Measurements from ENCODE around the gene SCCPDH. TPM values are rescaled to one million over a fixed set of nuclear protein-coding genes. Genes with fewer than 3 reads are reported as not detected.
"Not testable (repeated sequence)": the region's sequence is repeated elsewhere in the genome, so short reads cannot be mapped to it uniquely, and the experiment has no call there.

SCCPDH gene
- total RNA-seq, 2 experiments from 2014 or later, result 23.8 to 24.3 TPM

GRCh38 chr1:246711548-246712003 lies 12.6 kb upstream of the SCCPDH start:
- CTCF ChIA-PET, result interaction anchor here (0.6 kb wide), 1 partner anchor 96 kb away, joined by 3 read pairs; no protein-coding TSS in a partner anchor
- intact Hi-C loops (cut with micrococcal nuclease), result no loop called here
- Mint-ChIP-seq H3K4me1 (ENCODE audit: low read depth) (peaks cover 2% of the 10 kb centered on the region), H3K9me3 (peaks cover 2% of the 10 kb centered on the region), H3K27me3 (ENCODE audit: low read depth) (peaks cover 9% of the 10 kb centered on the region), H3K4me3 (no peak overlapping the region), H3K27ac (no peak overlapping the region), H3K36me3 (ENCODE audit: low read depth) (no peaks in the 10 kb centered on the region)
- DNase-seq, result no peak

- CTCF ChIA-PET; H3K27ac Mint-ChIP-seq; H3K4me1 Mint-ChIP-seq (ENCODE audit: low read depth); H3K36me3 Mint-ChIP-seq (ENCODE audit: low read depth); intact Hi-C loops (cut with micrococcal nuclease); H3K9me3 Mint-ChIP-seq; DNase-seq; H3K4me3 Mint-ChIP-seq: not testable (repeated sequence)
- peaks cover 12% of the 10 kb centered on the region for H3K27me3 Mint-ChIP-seq (ENCODE audit: low read depth)
Measured at GRCh38 chr1:246712428-246712827, 11.8 kb upstream of the SCCPDH start.

GRCh38 chr1:246719361-246719760 lies 4.8 kb upstream of the SCCPDH start:
- H3K9me3 Mint-ChIP-seq; DNase-seq; H3K27ac Mint-ChIP-seq; intact Hi-C loops (cut with micrococcal nuclease); H3K4me3 Mint-ChIP-seq; H3K4me1 Mint-ChIP-seq (ENCODE audit: low read depth); H3K27me3 Mint-ChIP-seq (ENCODE audit: low read depth); H3K36me3 Mint-ChIP-seq (ENCODE audit: low read depth); CTCF ChIA-PET: not testable (repeated sequence)

GRCh38 chr1:246720814-246721213 lies 3.4 kb upstream of the SCCPDH start:
- H3K9me3 Mint-ChIP-seq; H3K27me3 Mint-ChIP-seq (ENCODE audit: low read depth); H3K27ac Mint-ChIP-seq; CTCF ChIA-PET; H3K4me3 Mint-ChIP-seq; DNase-seq; H3K36me3 Mint-ChIP-seq (ENCODE audit: low read depth); H3K4me1 Mint-ChIP-seq (ENCODE audit: low read depth): not testable (repeated sequence)
- intact Hi-C loops (cut with micrococcal nuclease), result loop anchor here (10.0 kb wide), 1 partner anchor 766 kb away; no protein-coding TSS in a partner anchor

GRCh38 chr1:246722720-246723119 lies 1.5 kb upstream of the SCCPDH start:
- Mint-ChIP-seq H3K4me1 (ENCODE audit: low read depth) (peaks cover 10% of the 10 kb centered on the region), H3K27ac (no peak overlapping the region), H3K36me3 (ENCODE audit: low read depth) (peaks cover 11% of the 10 kb centered on the region), H3K27me3 (ENCODE audit: low read depth) (no peaks in the 10 kb centered on the region), H3K4me3 (peak overlapping the region; percentile 57), H3K9me3 (peaks cover 9% of the 10 kb centered on the region)
- CTCF ChIA-PET, result interaction anchor here (0.6 kb wide), 1 partner anchor 10 kb away, joined by 3 read pairs; no protein-coding TSS in a partner anchor
- no peak for DNase-seq
- intact Hi-C loops (cut with micrococcal nuclease), result loop anchor here (10.0 kb wide), 1 partner anchor 768 kb away; no protein-coding TSS in a partner anchor

GRCh38 chr1:246724731-246725095 lies 504 bp downstream of the SCCPDH start:
- intact Hi-C loops (cut with micrococcal nuclease), result loop anchor here (1.0 to 10.0 kb wide), 5 partner anchors 25 to 770 kb away; partner anchors contain the start of genes CNST, SMYD3 and TFB2M
- CTCF ChIA-PET, result interaction anchor here (1.0 to 1.1 kb wide), 2 partner anchors 23 to 30 kb away, joined by 3 to 4 read pairs; no protein-coding TSS in a partner anchor
- Mint-ChIP-seq H3K4me3 (peak overlapping the region; percentile 80), H3K27me3 (ENCODE audit: low read depth) (no peaks in the 10 kb centered on the region), H3K27ac (peak overlapping the region; percentile 46), H3K4me1 (ENCODE audit: low read depth) (peaks cover 10% of the 10 kb centered on the region), H3K9me3 (peaks cover 20% of the 10 kb centered on the region), H3K36me3 (ENCODE audit: low read depth) (peaks cover 28% of the 10 kb centered on the region)
- DNase-seq, result peak; percentile 11

GRCh38 chr1:246725191-246725590 lies 982 bp downstream of the SCCPDH start:
- no peaks in the 10 kb centered on the region for H3K27me3 Mint-ChIP-seq (ENCODE audit: low read depth)
- H3K27ac Mint-ChIP-seq, result peak overlapping the region; percentile 46
- intact Hi-C loops (cut with micrococcal nuclease), result loop anchor here (2.0 to 10.0 kb wide), 2 partner anchors 158 to 770 kb away; partner anchors contain the start of genes CNST and TFB2M
- CTCF ChIA-PET, result interaction anchor here (1.1 kb wide), 1 partner anchor 30 kb away, joined by 4 read pairs; no protein-coding TSS in a partner anchor
- peak overlapping the region; percentile 80 for H3K4me3 Mint-ChIP-seq
- H3K4me1 Mint-ChIP-seq (ENCODE audit: low read depth), result peaks cover 10% of the 10 kb centered on the region
- peaks cover 24% of the 10 kb centered on the region for H3K9me3 Mint-ChIP-seq
- H3K36me3 Mint-ChIP-seq (ENCODE audit: low read depth), result peaks cover 33% of the 10 kb centered on the region
- DNase-seq, result no peak

- no peak overlapping the region for H3K27ac Mint-ChIP-seq
- CTCF ChIA-PET, result no interaction called here
- no peak for DNase-seq
- H3K36me3 Mint-ChIP-seq (ENCODE audit: low read depth), result peaks cover 40% of the 10 kb centered on the region
- H3K9me3 Mint-ChIP-seq, result peaks cover 20% of the 10 kb centered on the region
- H3K27me3 Mint-ChIP-seq (ENCODE audit: low read depth), result no peaks in the 10 kb centered on the region
- intact Hi-C loops (cut with micrococcal nuclease), result loop anchor here (10.0 kb wide), 1 partner anchor 771 kb away; no protein-coding TSS in a partner anchor
- H3K4me3 Mint-ChIP-seq, result no peak overlapping the region
- peaks cover 10% of the 10 kb centered on the region for H3K4me1 Mint-ChIP-seq (ENCODE audit: low read depth)
Measured at GRCh38 chr1:246726255-246726679, 2.1 kb downstream of the SCCPDH start.

- H3K9me3 Mint-ChIP-seq, result peaks cover 20% of the 10 kb centered on the region
- no peak for DNase-seq
- H3K27ac Mint-ChIP-seq, result no peak overlapping the region
- intact Hi-C loops (cut with micrococcal nuclease), result loop anchor here (10.0 kb wide), 1 partner anchor 772 kb away; no protein-coding TSS in a partner anchor
- no peak overlapping the region for H3K4me3 Mint-ChIP-seq
- peaks cover 10% of the 10 kb centered on the region for H3K4me1 Mint-ChIP-seq (ENCODE audit: low read depth)
- H3K27me3 Mint-ChIP-seq (ENCODE audit: low read depth), result no peaks in the 10 kb centered on the region
- CTCF ChIA-PET, result no interaction called here
- H3K36me3 Mint-ChIP-seq (ENCODE audit: low read depth), result peaks cover 47% of the 10 kb centered on the region
Measured at GRCh38 chr1:246726881-246727280, 2.7 kb downstream of the SCCPDH start.

- no peak for DNase-seq
- Mint-ChIP-seq H3K27me3 (ENCODE audit: low read depth) (no peaks in the 10 kb centered on the region), H3K4me3 (no peak overlapping the region), H3K4me1 (ENCODE audit: low read depth) (peaks cover 10% of the 10 kb centered on the region), H3K36me3 (ENCODE audit: low read depth) (peaks cover 49% of the 10 kb centered on the region), H3K27ac (no peak overlapping the region), H3K9me3 (peaks cover 20% of the 10 kb centered on the region)
- intact Hi-C loops (cut with micrococcal nuclease), result loop anchor here (10.0 kb wide), 1 partner anchor 773 kb away; no protein-coding TSS in a partner anchor
- CTCF ChIA-PET, result interaction anchor here (0.6 kb wide), 1 partner anchor 24 kb away, joined by 3 read pairs; no protein-coding TSS in a partner anchor
Measured at GRCh38 chr1:246727594-246727993, 3.4 kb downstream of the SCCPDH start.

GRCh38 chr1:246728311-246728710 lies 4.1 kb downstream of the SCCPDH start:
- Mint-ChIP-seq H3K4me3 (no peak overlapping the region), H3K27me3 (ENCODE audit: low read depth) (no peaks in the 10 kb centered on the region), H3K4me1 (ENCODE audit: low read depth) (peaks cover 10% of the 10 kb centered on the region), H3K36me3 (ENCODE audit: low read depth) (peaks cover 49% of the 10 kb centered on the region), H3K27ac (no peak overlapping the region), H3K9me3 (peaks cover 20% of the 10 kb centered on the region)
- CTCF ChIA-PET, result interaction anchor here (0.6 kb wide), 1 partner anchor 23 kb away, joined by 3 read pairs; no protein-coding TSS in a partner anchor
- no peak for DNase-seq
- intact Hi-C loops (cut with micrococcal nuclease), result loop anchor here (10.0 kb wide), 1 partner anchor 774 kb away; no protein-coding TSS in a partner anchor

- CTCF ChIA-PET; DNase-seq; H3K27me3 Mint-ChIP-seq (ENCODE audit: low read depth); H3K27ac Mint-ChIP-seq; H3K4me3 Mint-ChIP-seq: not testable (repeated sequence)
- Mint-ChIP-seq H3K9me3 (peaks cover 20% of the 10 kb centered on the region), H3K4me1 (ENCODE audit: low read depth) (peaks cover 15% of the 10 kb centered on the region), H3K36me3 (ENCODE audit: low read depth) (peaks cover 56% of the 10 kb centered on the region)
- intact Hi-C loops (cut with micrococcal nuclease), result loop anchor here (10.0 kb wide), 1 partner anchor 774 kb away; no protein-coding TSS in a partner anchor
Measured at GRCh38 chr1:246729040-246729439, 4.8 kb downstream of the SCCPDH start.

- Mint-ChIP-seq H3K27me3 (ENCODE audit: low read depth) (no peaks in the 10 kb centered on the region), H3K4me3 (no peak overlapping the region), H3K9me3 (peaks cover 20% of the 10 kb centered on the region), H3K4me1 (ENCODE audit: low read depth) (peaks cover 7% of the 10 kb centered on the region), H3K27ac (no peak overlapping the region), H3K36me3 (ENCODE audit: low read depth) (peaks cover 69% of the 10 kb centered on the region)
- no peak for DNase-seq
- CTCF ChIA-PET, result no interaction called here
- intact Hi-C loops (cut with micrococcal nuclease), result no loop called here
Measured at GRCh38 chr1:246730839-246731238, 6.6 kb downstream of the SCCPDH start.

Data from activated naive CD4-positive, alpha-beta T cell treated with anti-CD3 and anti-CD28 coated beads for 36 hours (primary cell).